Esophagus (tissue), 2 donors: Measurements from ENCODE around the gene ST6GAL1. TPM values are rescaled to one million over a fixed set of nuclear protein-coding genes. Genes with fewer than 3 reads are reported as not detected.

Experiments
- H3K27ac ChIP-seq, 2 donors: one replicate each; pipeline ENCODE4 v1.5.1; 2013; ENCODE audit warnings: low read depth in 2 of 2, mild to moderate bottlenecking in 2 of 2, inconsistent platforms in 1 of 2, low read length in 1 of 2, moderate library complexity in 1 of 2
- H3K27me3 ChIP-seq, 2 donors: one replicate each; pipeline ENCODE4 v1.6.1; 2013; ENCODE audit warnings: low read length in 2 of 2, control low read depth in 1 of 2, mild to moderate bottlenecking in 1 of 2; ENCODE audit not compliant: insufficient read depth in 2 of 2, control insufficient read depth in 1 of 2
- H3K36me3 ChIP-seq, 2 donors: one replicate each; pipeline ENCODE4 v1.6.1; 2013; ENCODE audit warnings: low read length in 1 of 2; ENCODE audit not compliant: control insufficient read depth in 2 of 2, insufficient read depth in 2 of 2
- H3K4me1 ChIP-seq, 2 donors: one replicate each; pipeline ENCODE4 v1.6.1; 2013; ENCODE audit warnings: low read length in 1 of 2; ENCODE audit not compliant: control insufficient read depth in 2 of 2, insufficient read depth in 2 of 2
- H3K4me3 ChIP-seq, 2 donors: one replicate each; pipeline ENCODE4 v1.5.1; 2013; ENCODE audit warnings: low read length in 2 of 2, mild to moderate bottlenecking in 2 of 2, low read depth in 1 of 2, moderate library complexity in 1 of 2
- H3K9me3 ChIP-seq, 2 donors: one replicate each; pipeline ENCODE4 v1.6.1; 2013; ENCODE audit warnings: mild to moderate bottlenecking in 2 of 2, low read depth in 1 of 2, low read length in 1 of 2, moderate library complexity in 1 of 2; ENCODE audit not compliant: control insufficient read depth in 2 of 2, insufficient read depth in 1 of 2
- WGBS, 2 donors: extraction: QIAGEN DNeasy Blood & Tissue Kit; methylation state at CpG; one replicate each; pipeline ENCODE4 v1.1.7; 2013; 5-methylcytosine and 5-hydroxymethylcytosine counted together
- polyA plus RNA-seq, 2 donors: library from polyadenylated mRNA; stranded (reverse); fragments of 200-250 nt; gene quantifications; one replicate each; pipeline ENCODE4 v1.2.3, GENCODE V29; 2013
- donor health status: healthy with polysubstance abuse.
- donor health status: Bipolar disorder and iron deficiency.

ST6GAL1 gene
- polyA plus RNA-seq, 2 donors, result 2.0 to 3.0 TPM

GRCh38 chr3:187011915-187012314, 81.6 kb downstream of the ST6GAL1 start:
- no peaks in the 10 kb centered on the region for H3K27me3 ChIP-seq
- 85 to 91% methylated on average over 7 of the region's 7 CpGs for WGBS, 2 donors
- H3K9me3 ChIP-seq, result no peaks in the 10 kb centered on the region
- no peaks in the 10 kb centered on the region for H3K36me3 ChIP-seq
- no peak overlapping the region for H3K4me3 ChIP-seq
- no peaks in the 10 kb centered on the region for H3K4me1 ChIP-seq
- no peak overlapping the region for H3K27ac ChIP-seq

GRCh38 chr3:187012609-187013051, 82.3 kb downstream of the ST6GAL1 start:
- Histone ChIP-seq H3K4me3 (no peak overlapping the region), H3K27me3 (no peaks in the 10 kb centered on the region), H3K4me1 (no peaks in the 10 kb centered on the region), H3K36me3 (no peaks in the 10 kb centered on the region), H3K9me3 (no peaks in the 10 kb centered on the region), H3K27ac (peak overlapping the region in 1 of 2 donors; percentile 43)
- WGBS, 2 donors, result 46 to 53% methylated on average over 7 of the region's 7 CpGs

- WGBS, 2 donors, result 81 to 82% methylated on average over 4 of the region's 4 CpGs
- no peak overlapping the region for H3K27ac ChIP-seq
- H3K27me3 ChIP-seq, result no peaks in the 10 kb centered on the region
- no peaks in the 10 kb centered on the region for H3K4me1 ChIP-seq
- no peaks in the 10 kb centered on the region for H3K36me3 ChIP-seq
- no peaks in the 10 kb centered on the region for H3K9me3 ChIP-seq
- no peak overlapping the region for H3K4me3 ChIP-seq
Measured at GRCh38 chr3:187013159-187013716, 82.9 kb downstream of the ST6GAL1 start.

GRCh38 chr3:187014417-187014864, 84.1 kb downstream of the ST6GAL1 start:
- Histone ChIP-seq H3K4me3 (no peak overlapping the region), H3K4me1 (no peaks in the 10 kb centered on the region), H3K36me3 (no peaks in the 10 kb centered on the region), H3K27me3 (no peaks in the 10 kb centered on the region), H3K27ac (no peak overlapping the region), H3K9me3 (no peaks in the 10 kb centered on the region)
- WGBS, 2 donors, result 42 to 46% methylated on average over 2 of the region's 2 CpGs

GRCh38 chr3:187015903-187016638, 85.7 kb downstream of the ST6GAL1 start:
- H3K4me1 ChIP-seq, result no peaks in the 10 kb centered on the region
- 81 to 86% methylated on average over 14 of the region's 14 CpGs for WGBS, 2 donors
- no peak overlapping the region for H3K27ac ChIP-seq

GRCh38 chr3:187016639-187017345, 86.5 kb downstream of the ST6GAL1 start:
- H3K27ac ChIP-seq, result no peak overlapping the region
- H3K27me3 ChIP-seq, result no peaks in the 10 kb centered on the region
- no peaks in the 10 kb centered on the region for H3K4me1 ChIP-seq
- H3K36me3 ChIP-seq, result no peaks in the 10 kb centered on the region
- H3K9me3 ChIP-seq, result no peaks in the 10 kb centered on the region
- H3K4me3 ChIP-seq, result no peak overlapping the region
- 80 to 85% methylated on average over 4 of the region's 4 CpGs for WGBS, 2 donors

More at GRCh38 chr3:187015903-187016638, 85.7 kb downstream of the ST6GAL1 start:
- Histone ChIP-seq H3K36me3 (no peaks in the 10 kb centered on the region), H3K27me3 (no peaks in the 10 kb centered on the region), H3K4me3 (no peak overlapping the region), H3K9me3 (no peaks in the 10 kb centered on the region)

- Histone ChIP-seq H3K27ac (no peak overlapping the region), H3K9me3 (no peaks in the 10 kb centered on the region), H3K4me3 (no peak overlapping the region), H3K4me1 (no peaks in the 10 kb centered on the region), H3K27me3 (no peaks in the 10 kb centered on the region), H3K36me3 (no peaks in the 10 kb centered on the region)
- WGBS, 2 donors, result 85% methylated on average over 17 of the region's 17 CpGs
Measured at GRCh38 chr3:187017511-187018230, 87.3 kb downstream of the ST6GAL1 start.

- Histone ChIP-seq H3K4me3 (no peak overlapping the region), H3K27ac (no peak overlapping the region), H3K9me3 (no peaks in the 10 kb centered on the region), H3K4me1 (no peaks in the 10 kb centered on the region), H3K36me3 (no peaks in the 10 kb centered on the region), H3K27me3 (no peaks in the 10 kb centered on the region)
- 85 to 92% methylated on average over 4 of the region's 4 CpGs for WGBS, 2 donors
Measured at GRCh38 chr3:187019542-187020072, 89.3 kb downstream of the ST6GAL1 start.

- Histone ChIP-seq H3K9me3 (no peaks in the 10 kb centered on the region), H3K27ac (no peak overlapping the region), H3K36me3 (no peaks in the 10 kb centered on the region), H3K4me3 (no peak overlapping the region), H3K27me3 (no peaks in the 10 kb centered on the region), H3K4me1 (no peaks in the 10 kb centered on the region)
- 89 to 93% methylated on average over 3 of the region's 3 CpGs for WGBS, 2 donors
Measured at GRCh38 chr3:187020376-187020775, 90.0 kb downstream of the ST6GAL1 start.
